ENCODE measurements around the gene LRGUK.

- TF ChIP-seq CTCF (conservative IDR thresholded peaks at IDR 0.05; ENCODE audit: low read depth, low read length): no peak
- TF ChIP-seq MXI1 (IDR thresholded peaks at IDR 0.05; ENCODE audit: borderline replicate concordance, low read depth, low read length): no peak
- no peak for TF ChIP-seq MAZ (IDR thresholded peaks at IDR 0.05; ENCODE audit: borderline replicate concordance, low read depth, low read length)
- TF ChIP-seq CEBPB (IDR thresholded peaks at IDR 0.05; ENCODE audit: low read depth, low read length): no peak
- no peak for TF ChIP-seq RFX5 (IDR thresholded peaks at IDR 0.05; ENCODE audit: low read depth, low read length)
These were observed 186.4 kb downstream of the LRGUK start for GRCh38 chr7:134313543-134313942.
